ENCODE measurements around the gene AMOTL2.

- no peak for TF ChIP-seq CTCF (optimal IDR thresholded peaks at IDR 0.05 in 1 of 3, IDR thresholded peaks at IDR 0.05 in 1 of 3, conservative IDR thresholded peaks at IDR 0.05 in 1 of 3; ENCODE audit: extremely low read depth in 1 of 3, insufficient read depth in 2 of 3, low read length in 3 of 3)
- no peak for TF ChIP-seq EZH2 (IDR thresholded peaks at IDR 0.05; ENCODE audit: low read length)
Measured at GRCh38 chr3:134376385-134376765, 2.1 kb upstream of the AMOTL2 start.

Measured in keratinocyte (primary cell).